Naive thymus-derived CD4-positive, alpha-beta T cell (primary cell): Measurements from ENCODE around the gene NCKAP1. TPM values are rescaled to one million over a fixed set of nuclear protein-coding genes. Genes with fewer than 3 reads are reported as not detected.

ENCODE experiments used
- ATAC-seq: fragments of 150-1000 bp; cut with Tn5 transposase; 2 replicates; pipeline ENCODE4 v1.10.0; 2021; ENCODE audit warnings: mild to moderate bottlenecking, moderate library complexity
- CTCF ChIA-PET: fragments of 350-600 bp; sonication (Branson Sonifier 250); formaldehyde crosslinking; loops from one replicate; lab custom pipeline; 2021; ENCODE audit warnings: antibody characterized with exemption; lab: Charles Lee
- POLR2A ChIA-PET: fragments of 350-600 bp; sonication (Branson Sonifier 250); formaldehyde crosslinking; loops from one replicate; lab custom pipeline; 2021; ENCODE audit warnings: antibody characterized with exemption, inconsistent platforms; lab: Charles Lee
- DNase-seq, 9 donors: peaks; one replicate each; pipeline versions ENCODE4 v3.0.0 to v3.0.0-alpha.2; 2020 to 2022; ENCODE audit warnings: mixed read lengths in 1 of 9
- H3K27ac ChIP-seq: one replicate; pipeline ENCODE4 v1.7.0; 2013; ENCODE audit warnings: mild to moderate bottlenecking, low read depth, low read length, moderate library complexity
- H3K27me3 ChIP-seq, 2 donors: one replicate each; pipeline ENCODE4 v1.7.0; 2013; ENCODE audit warnings: low read length in 2 of 2, mild to moderate bottlenecking in 2 of 2, moderate library complexity in 2 of 2; ENCODE audit not compliant: control insufficient read depth in 2 of 2, insufficient read depth in 2 of 2
- H3K36me3 ChIP-seq, 3 experiments: 1 replicate in 2 of 3; 2 replicates in 1 of 3; pipeline ENCODE4 v1.7.0; 2013; ENCODE audit warnings: low read length in 3 of 3, mild to moderate bottlenecking in 3 of 3, moderate library complexity in 1 of 3; ENCODE audit not compliant: insufficient read depth in 3 of 3, control insufficient read depth in 2 of 3
- H3K4me1 ChIP-seq, 2 donors: one replicate each; pipeline ENCODE4 v1.7.0; 2013; ENCODE audit warnings: low read length in 2 of 2, mild to moderate bottlenecking in 2 of 2, moderate library complexity in 1 of 2; ENCODE audit not compliant: control insufficient read depth in 2 of 2, insufficient read depth in 2 of 2
- H3K4me3 ChIP-seq: 2 replicates; pipeline ENCODE4 v1.7.0; 2013; ENCODE audit warnings: mild to moderate bottlenecking, low read length
- H3K9me3 ChIP-seq, 3 experiments: 1 replicate in 2 of 3; 2 replicates in 1 of 3; pipeline ENCODE4 v1.7.0; 2013; ENCODE audit warnings: low read length in 3 of 3; ENCODE audit not compliant: control insufficient read depth in 2 of 3
- H3K27ac Mint-ChIP-seq, 9 donors: one replicate each; pipeline ENCODE4 v1.8.0; 2020 to 2022; ENCODE audit warnings: mixed read lengths in 9 of 9, mild to moderate bottlenecking in 8 of 9, moderate library complexity in 5 of 9, inconsistent platforms in 2 of 9
- H3K27me3 Mint-ChIP-seq, 5 donors: one replicate each; pipeline ENCODE4 v1.8.0; 2021 to 2022; ENCODE audit warnings: mixed read lengths in 5 of 5, mild to moderate bottlenecking in 1 of 5
- H3K36me3 Mint-ChIP-seq, 5 donors: one replicate each; pipeline ENCODE4 v1.8.0; 2020 to 2022; ENCODE audit warnings: mixed read lengths in 5 of 5, mild to moderate bottlenecking in 3 of 5, inconsistent platforms in 1 of 5
- H3K4me1 Mint-ChIP-seq, 7 donors: one replicate each; pipeline ENCODE4 v1.8.0; 2020 to 2022; ENCODE audit warnings: mixed read lengths in 7 of 7, mild to moderate bottlenecking in 3 of 7, inconsistent platforms in 1 of 7
- H3K4me3 Mint-ChIP-seq, 10 donors: one replicate each; pipeline ENCODE4 v1.8.0; 2020 to 2022; ENCODE audit warnings: mild to moderate bottlenecking in 10 of 10, mixed read lengths in 10 of 10, moderate library complexity in 6 of 10, inconsistent platforms in 2 of 10
- H3K9me3 Mint-ChIP-seq, 11 donors: one replicate each; pipeline ENCODE4 v1.8.0; 2020 to 2022; ENCODE audit warnings: mixed read lengths in 11 of 11, mild to moderate bottlenecking in 4 of 11, inconsistent platforms in 1 of 11, moderate library complexity in 1 of 11
- intact Hi-C, 2 donors: fragments of 100-400 bp; cut with micrococcal nuclease; formaldehyde crosslinking; loops; one replicate each; pipeline ENCODE4 v1.15.1; 2023
- polyA plus RNA-seq, 2 donors: library from polyadenylated mRNA; unstranded; fragments of 300-500 nt; fragmentation: Illumina TruSeq; gene quantifications; one replicate each; pipeline ENCODE4 v1.2.3, GENCODE V29; 2021
- total RNA-seq, 6 experiments: library from RNA in 5 of 6; stranded (reverse) in 5 of 6; gene quantifications; 1 replicate in 5 of 6; 2 replicates in 1 of 6; pipeline ENCODE4 v1.2.3 and lab custom pipeline; 2021 to 2026

The NCKAP1 gene
- total and polyA plus RNA-seq, 7 experiments from 2014 or later, result 0.31 to 4.1 (median 2.6) TPM

DNA sequence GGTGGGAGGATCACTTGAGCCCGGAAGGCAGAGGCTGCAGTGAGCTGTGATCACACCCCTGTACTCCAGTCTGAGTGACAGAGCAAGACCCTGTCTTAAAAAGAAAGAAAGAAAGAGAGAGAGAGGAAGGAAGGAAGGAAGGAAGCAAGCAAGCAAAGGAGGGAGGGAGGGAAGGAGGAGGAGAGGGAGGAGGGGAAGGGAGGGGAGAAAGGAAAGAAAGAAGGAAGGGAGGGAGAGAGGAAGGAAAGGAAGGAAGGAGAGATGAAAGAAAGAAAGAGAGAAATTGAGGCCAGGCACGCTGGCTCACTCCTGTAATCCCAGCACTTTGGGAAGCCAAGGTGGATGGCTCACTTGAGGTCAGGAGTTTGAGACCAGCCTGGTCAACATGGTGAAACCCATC is 2.3 kb upstream of the NCKAP1 start:
- POLR2A ChIA-PET, result interaction anchor here (0.7 to 0.9 kb wide), 2 partner anchors 11 to 325 kb away, joined by 3 to 5 read pairs; no protein-coding TSS in a partner anchor
- Mint-ChIP-seq H3K9me3 (peaks cover 0 to 5% (median 2%) of the 10 kb centered on the region in 11 donors), H3K4me3 (no peak overlapping the region), H3K27me3 (peaks cover 26 to 75% (median 59%) of the 10 kb centered on the region in 5 donors), H3K36me3 (peaks cover 0 to 6% (median 0%) of the 10 kb centered on the region in 5 donors), H3K27ac (no peak overlapping the region), H3K4me1 (peaks cover 21 to 34% (median 30%) of the 10 kb centered on the region in 7 donors)
- Histone ChIP-seq H3K27ac (no peak overlapping the region), H3K4me3 (no peak overlapping the region), H3K4me1 (peaks cover 25 to 26% of the 10 kb centered on the region in 2 donors), H3K36me3 (no peaks in the 10 kb centered on the region), H3K9me3 (no peaks in the 10 kb centered on the region), H3K27me3 (peaks cover 0 to 15% of the 10 kb centered on the region in 2 donors)
- ATAC-seq, result no peak
- intact Hi-C loops, result no loop called here
- CTCF ChIA-PET, result interaction anchor here (0.7 kb wide), 1 partner anchor 49 kb away, joined by 4 read pairs; no protein-coding TSS in a partner anchor
- DNase-seq, result no peak

DNA sequence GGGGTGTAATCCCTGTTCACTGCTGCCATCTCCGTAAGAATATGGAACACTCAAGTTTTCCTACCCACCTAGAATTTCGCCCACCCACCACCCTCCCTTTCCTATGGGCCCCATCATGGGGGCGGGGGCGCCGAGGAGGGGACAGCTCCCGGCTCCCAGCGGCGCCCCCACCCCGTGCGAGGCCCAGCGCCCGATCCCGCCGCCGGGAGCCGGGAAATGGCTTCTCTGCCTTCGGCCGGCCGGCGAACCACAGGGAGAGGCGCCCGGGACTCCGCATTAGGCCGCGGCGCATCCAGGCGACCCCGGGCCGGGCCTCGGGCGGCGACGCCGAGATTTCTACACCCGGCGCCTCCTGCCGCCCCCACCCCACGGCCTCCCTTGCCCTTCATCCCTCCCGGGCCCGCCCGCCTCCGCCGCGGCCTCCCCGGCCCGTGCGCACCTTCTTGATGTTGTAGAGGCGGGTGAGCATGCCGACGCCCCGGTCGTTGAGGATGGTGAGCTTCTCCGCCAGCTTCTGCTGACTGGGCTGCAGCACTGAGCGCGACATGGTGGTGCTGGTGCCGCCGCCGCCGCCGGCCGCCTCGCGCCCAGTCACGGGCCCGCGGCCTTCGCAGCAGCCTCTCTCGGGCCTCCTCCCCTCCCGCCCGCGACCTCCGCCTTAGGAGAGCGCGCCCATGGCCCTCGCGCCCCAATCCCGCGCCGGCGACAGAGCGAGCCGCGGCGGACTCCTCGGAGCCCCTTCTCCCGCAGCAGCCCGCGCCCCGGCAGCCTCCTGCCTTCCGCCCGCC is 510 bp downstream of the NCKAP1 start:
- DNase-seq, result peak in 1 of 9 donors; percentile 30
- intact Hi-C loops, result loop anchor here (1.0 to 10.0 kb wide), 6 partner anchors 41 to 1145 kb away; partner anchors contain the start of genes DNAJC10 (in 2 of the 2), DUSP19 (in 2 of the 2), ITPRID2 (in 2 of the 2) and NUP35 (in 2 of the 2)
- Mint-ChIP-seq H3K4me3 (peak overlapping the region; percentile 79 to 95 (median 84)), H3K36me3 (no peaks in the 10 kb centered on the region), H3K4me1 (peaks cover 24 to 37% (median 35%) of the 10 kb centered on the region in 7 donors), H3K9me3 (no peaks in the 10 kb centered on the region), H3K27me3 (peaks cover 42 to 83% (median 62%) of the 10 kb centered on the region in 5 donors), H3K27ac (peak overlapping the region in 2 of 9 donors; percentile 59 to 77)
- Histone ChIP-seq H3K36me3 (no peaks in the 10 kb centered on the region), H3K27me3 (peaks cover 3 to 28% of the 10 kb centered on the region in 2 donors), H3K27ac (no peak overlapping the region), H3K4me3 (no peak overlapping the region), H3K9me3 (no peaks in the 10 kb centered on the region), H3K4me1 (peaks cover 26% of the 10 kb centered on the region in 2 donors)
- ChIA-PET CTCF (no interaction called here), POLR2A (no interaction called here)
- ATAC-seq, result peak; percentile 69

DNA sequence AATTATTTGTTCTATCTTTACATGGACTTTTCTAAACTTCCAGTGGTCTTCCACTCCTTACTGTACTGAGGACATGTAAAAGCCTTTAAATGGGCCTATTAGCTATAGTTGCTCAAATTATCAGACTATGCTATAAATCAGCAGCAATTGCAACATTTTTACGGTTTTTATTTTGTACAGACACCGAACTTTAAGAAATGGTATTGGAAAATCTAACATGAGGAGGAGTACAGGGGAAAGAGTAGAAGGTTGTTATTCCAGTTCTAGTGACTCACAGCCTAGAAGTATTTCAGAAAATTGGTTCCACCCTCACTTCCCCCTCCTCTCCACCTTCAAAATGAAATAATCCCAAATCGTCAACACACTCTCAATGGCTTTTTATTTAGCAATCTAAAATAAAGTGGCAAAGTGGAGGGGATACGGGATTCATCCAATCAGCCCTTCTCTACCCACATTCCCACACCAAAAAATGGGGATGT is 1.1 kb downstream of the NCKAP1 start:
- Histone ChIP-seq H3K9me3 (no peaks in the 10 kb centered on the region), H3K27ac (no peak overlapping the region), H3K36me3 (no peaks in the 10 kb centered on the region), H3K4me1 (peaks cover 26% of the 10 kb centered on the region in 2 donors), H3K27me3 (peaks cover 3 to 28% of the 10 kb centered on the region in 2 donors), H3K4me3 (no peak overlapping the region)
- Mint-ChIP-seq H3K27ac (peak overlapping the region in 2 of 9 donors; percentile 59 to 77), H3K9me3 (no peaks in the 10 kb centered on the region), H3K4me3 (peak overlapping the region; percentile 71 to 95 (median 83)), H3K36me3 (no peaks in the 10 kb centered on the region), H3K4me1 (peaks cover 24 to 37% (median 35%) of the 10 kb centered on the region in 7 donors), H3K27me3 (peaks cover 41 to 81% (median 60%) of the 10 kb centered on the region in 5 donors)
- DNase-seq (peak in 2 of 9 donors; percentile 4 to 8), ATAC-seq (no peak)
- CTCF ChIA-PET, result no interaction called here
- POLR2A ChIA-PET, result no interaction called here
- intact Hi-C loops, result loop anchor here (2.0 to 10.0 kb wide), 3 partner anchors 56 to 1145 kb away; partner anchors contain the start of gene ITPRID2 (in 2 of the 2)

DNA sequence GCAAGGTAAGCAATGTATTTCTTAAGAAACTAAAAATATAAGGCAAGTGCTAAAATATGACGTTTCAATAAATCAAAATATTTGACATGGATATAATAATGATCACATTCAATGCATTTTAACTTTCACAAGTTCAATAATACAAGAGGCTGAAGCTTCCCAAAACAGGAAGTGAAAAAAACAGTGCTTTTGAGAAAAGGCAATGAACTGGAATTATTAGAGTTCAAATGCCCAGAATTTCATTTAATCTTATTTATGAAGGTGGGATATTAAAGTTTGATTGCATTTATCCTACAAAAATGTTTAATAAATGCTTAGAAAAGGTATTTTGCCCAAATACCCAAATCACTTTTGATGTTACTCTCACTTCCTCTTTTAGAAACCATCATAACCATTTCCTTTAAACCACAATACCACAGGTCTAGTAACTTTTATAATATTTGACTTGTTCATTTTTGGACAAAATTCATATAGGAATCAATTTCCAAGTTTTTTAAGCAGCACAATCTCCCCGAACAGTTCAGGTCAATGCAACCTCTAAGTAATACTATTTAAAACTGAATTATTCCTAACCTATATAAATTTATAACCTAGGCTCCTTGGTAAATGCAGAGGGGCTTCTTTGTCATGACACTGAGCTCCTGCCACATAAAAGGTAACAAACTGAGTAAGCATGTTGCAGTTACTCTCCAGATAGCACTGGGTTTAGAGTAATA is 2.1 kb downstream of the NCKAP1 start:
- DNase-seq, result peak in 6 of 9 donors; percentile 41 to 63 (median 57)
- ATAC-seq, result no peak
- H3K36me3 Mint-ChIP-seq, result no peaks in the 10 kb centered on the region
- no peak overlapping the region for H3K4me3 ChIP-seq
- H3K36me3 ChIP-seq, result no peaks in the 10 kb centered on the region
- H3K4me1 ChIP-seq, result peaks cover 26% of the 10 kb centered on the region in 2 donors
- H3K27ac ChIP-seq, result no peak overlapping the region
- intact Hi-C loops, result loop anchor here (2.0 to 10.0 kb wide), 3 partner anchors 55 to 1144 kb away; partner anchors contain the start of gene ITPRID2 (in 2 of the 2)
- ChIA-PET CTCF (no interaction called here), POLR2A (no interaction called here)
- H3K4me1 Mint-ChIP-seq, result peaks cover 24 to 37% (median 35%) of the 10 kb centered on the region in 7 donors
- peaks cover 3 to 28% of the 10 kb centered on the region in 2 donors for H3K27me3 ChIP-seq
- peaks cover 51 to 80% (median 60%) of the 10 kb centered on the region in 5 donors for H3K27me3 Mint-ChIP-seq
- H3K4me3 Mint-ChIP-seq, result peak overlapping the region in 8 of 10 donors; percentile 37 to 95 (median 81)
- peak overlapping the region in 1 of 9 donors; percentile 17 for H3K27ac Mint-ChIP-seq
- H3K9me3 Mint-ChIP-seq, result no peaks in the 10 kb centered on the region
- no peaks in the 10 kb centered on the region for H3K9me3 ChIP-seq

DNA sequence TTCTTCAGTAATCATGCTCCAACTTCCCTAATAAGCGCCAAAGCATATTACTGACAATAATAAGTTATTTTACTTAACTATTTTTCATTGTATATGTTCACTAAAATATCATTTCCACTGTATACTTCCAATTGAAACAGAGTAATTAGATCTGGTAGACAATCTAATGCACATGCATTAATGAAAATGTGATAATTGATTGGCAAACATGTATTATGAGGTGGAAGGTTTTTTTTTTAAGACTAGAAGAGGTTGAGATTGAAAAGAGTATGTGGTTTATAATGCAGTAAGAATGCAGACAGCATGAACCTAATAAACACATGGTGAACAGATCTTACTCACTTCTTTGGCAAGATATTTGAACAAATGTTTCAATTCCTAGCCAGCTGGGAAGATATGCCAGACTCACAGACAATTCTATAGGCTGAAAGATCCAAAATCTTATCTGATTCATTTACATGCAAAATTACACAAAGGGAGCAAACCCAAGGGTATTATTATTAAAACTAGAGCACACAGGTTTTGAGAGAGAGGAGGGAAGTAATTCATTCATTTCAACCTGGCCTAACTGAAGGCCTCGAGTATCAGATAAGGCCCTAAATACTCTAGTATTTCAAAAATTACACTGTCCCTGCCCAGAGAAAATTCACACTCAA is 2.8 kb downstream of the NCKAP1 start:
- H3K9me3 ChIP-seq, result no peaks in the 10 kb centered on the region
- peaks cover 3 to 24% of the 10 kb centered on the region in 2 donors for H3K27me3 ChIP-seq
- no peak overlapping the region for H3K27ac ChIP-seq
- peaks cover 24 to 37% (median 35%) of the 10 kb centered on the region in 7 donors for H3K4me1 Mint-ChIP-seq
- no peaks in the 10 kb centered on the region for H3K36me3 Mint-ChIP-seq
- intact Hi-C loops, result loop anchor here (5.0 to 10.0 kb wide), 2 partner anchors 1141 to 1143 kb away; partner anchors contain the start of gene ITPRID2 (in 2 of the 2)
- H3K27ac Mint-ChIP-seq, result no peak overlapping the region
- no peaks in the 10 kb centered on the region for H3K9me3 Mint-ChIP-seq
- peak overlapping the region in 4 of 10 donors; percentile 4 to 95 (median 20) for H3K4me3 Mint-ChIP-seq
- DNase-seq, result no peak
- CTCF ChIA-PET, result no interaction called here
- POLR2A ChIA-PET, result no interaction called here
- peaks cover 26% of the 10 kb centered on the region in 2 donors for H3K4me1 ChIP-seq
- H3K36me3 ChIP-seq, result no peaks in the 10 kb centered on the region
- H3K4me3 ChIP-seq, result no peak overlapping the region
- peaks cover 54 to 79% (median 65%) of the 10 kb centered on the region in 5 donors for H3K27me3 Mint-ChIP-seq
- no peak for ATAC-seq
